ENCODE data around the gene CHN1.

CHN1 gene

DNA sequence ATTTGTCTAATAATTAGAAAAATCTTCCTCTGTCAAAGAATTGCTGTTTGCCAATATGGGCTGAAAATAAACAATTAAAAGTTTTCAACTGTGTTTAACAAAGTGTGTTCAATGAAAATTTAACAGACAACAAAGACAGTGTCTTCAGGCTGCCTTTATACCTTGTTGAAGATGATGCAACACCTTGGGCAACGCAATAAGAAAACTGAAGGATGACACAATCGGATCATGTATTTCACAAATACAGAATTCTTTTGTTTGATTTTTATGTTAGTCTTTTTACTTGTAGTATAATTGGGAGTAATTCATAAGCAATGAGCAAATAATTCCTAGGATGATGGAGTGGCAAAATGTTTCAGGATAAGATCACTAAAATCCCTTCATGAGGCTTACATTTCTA lies 27.8 kb downstream of the CHN1 start:
- Mint-ChIP-seq H3K4me1 (ENCODE audit: low read depth in 2 of 2) (no peaks in the 10 kb centered on the region), H3K27ac (no peak overlapping the region), H3K36me3 (ENCODE audit: insufficient read depth) (no peaks in the 10 kb centered on the region), H3K4me3 (no peak overlapping the region), H3K27me3 (peaks cover 8 to 12% of the 10 kb centered on the region in 2 donors), H3K9me3 (no peaks in the 10 kb centered on the region)
- DNase-seq: no peak
- no peak for ATAC-seq (replicated peaks)

DNA sequence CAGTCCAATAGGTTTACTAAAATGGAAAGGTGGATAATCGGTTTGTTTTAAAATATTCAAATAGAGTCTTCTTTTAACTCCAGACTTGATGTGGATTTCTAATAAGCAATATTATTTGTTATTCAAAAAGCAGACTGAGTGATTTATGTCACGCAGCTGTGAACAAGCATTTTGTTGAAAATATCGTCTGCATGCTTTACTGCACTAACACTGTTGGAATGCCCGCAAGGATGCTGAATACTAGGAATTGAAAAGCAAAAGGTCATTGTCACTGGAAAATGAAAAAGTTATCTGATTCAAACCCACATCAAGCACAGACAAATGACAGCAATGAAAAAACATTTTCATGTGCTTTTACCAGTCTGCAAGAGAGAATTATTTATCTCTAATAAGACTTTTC lies 31.1 kb downstream of the CHN1 start:
- no peak overlapping the region for H3K4me3 Mint-ChIP-seq
- H3K27me3 Mint-ChIP-seq: peaks cover 8 to 21% of the 10 kb centered on the region in 2 donors
- DNase-seq (no peak), ATAC-seq (replicated peaks) (no peak)
- H3K27ac Mint-ChIP-seq: no peak overlapping the region
- H3K4me1 Mint-ChIP-seq (ENCODE audit: low read depth in 2 of 2): no peaks in the 10 kb centered on the region
- H3K36me3 Mint-ChIP-seq (ENCODE audit: insufficient read depth): no peaks in the 10 kb centered on the region
- H3K9me3 Mint-ChIP-seq: no peaks in the 10 kb centered on the region

DNA sequence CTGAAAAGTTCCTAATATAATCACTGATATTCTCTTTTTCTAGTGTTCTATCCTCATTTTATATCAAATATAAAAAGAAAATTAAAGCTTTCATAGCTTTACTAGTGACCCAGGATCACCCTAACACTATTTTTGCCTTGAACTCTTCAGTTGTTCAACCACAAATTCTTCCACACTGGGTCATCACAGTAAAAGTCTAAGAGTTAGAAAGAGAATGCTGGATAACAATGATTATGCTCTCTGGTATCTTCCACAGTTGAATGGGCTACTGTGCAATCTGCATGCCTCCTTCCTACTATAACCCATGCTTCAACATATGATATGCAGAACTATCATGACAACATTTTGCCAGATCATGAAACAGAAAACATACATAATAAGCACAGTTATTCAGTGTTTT lies 32.3 kb downstream of the CHN1 start:
- Mint-ChIP-seq H3K27ac (no peak overlapping the region), H3K9me3 (no peaks in the 10 kb centered on the region), H3K4me1 (ENCODE audit: low read depth in 2 of 2) (no peaks in the 10 kb centered on the region), H3K27me3 (peaks cover 8 to 25% of the 10 kb centered on the region in 2 donors), H3K36me3 (ENCODE audit: insufficient read depth) (no peaks in the 10 kb centered on the region), H3K4me3 (no peak overlapping the region)
- ATAC-seq (replicated peaks) (no peak), DNase-seq (no peak)

DNA sequence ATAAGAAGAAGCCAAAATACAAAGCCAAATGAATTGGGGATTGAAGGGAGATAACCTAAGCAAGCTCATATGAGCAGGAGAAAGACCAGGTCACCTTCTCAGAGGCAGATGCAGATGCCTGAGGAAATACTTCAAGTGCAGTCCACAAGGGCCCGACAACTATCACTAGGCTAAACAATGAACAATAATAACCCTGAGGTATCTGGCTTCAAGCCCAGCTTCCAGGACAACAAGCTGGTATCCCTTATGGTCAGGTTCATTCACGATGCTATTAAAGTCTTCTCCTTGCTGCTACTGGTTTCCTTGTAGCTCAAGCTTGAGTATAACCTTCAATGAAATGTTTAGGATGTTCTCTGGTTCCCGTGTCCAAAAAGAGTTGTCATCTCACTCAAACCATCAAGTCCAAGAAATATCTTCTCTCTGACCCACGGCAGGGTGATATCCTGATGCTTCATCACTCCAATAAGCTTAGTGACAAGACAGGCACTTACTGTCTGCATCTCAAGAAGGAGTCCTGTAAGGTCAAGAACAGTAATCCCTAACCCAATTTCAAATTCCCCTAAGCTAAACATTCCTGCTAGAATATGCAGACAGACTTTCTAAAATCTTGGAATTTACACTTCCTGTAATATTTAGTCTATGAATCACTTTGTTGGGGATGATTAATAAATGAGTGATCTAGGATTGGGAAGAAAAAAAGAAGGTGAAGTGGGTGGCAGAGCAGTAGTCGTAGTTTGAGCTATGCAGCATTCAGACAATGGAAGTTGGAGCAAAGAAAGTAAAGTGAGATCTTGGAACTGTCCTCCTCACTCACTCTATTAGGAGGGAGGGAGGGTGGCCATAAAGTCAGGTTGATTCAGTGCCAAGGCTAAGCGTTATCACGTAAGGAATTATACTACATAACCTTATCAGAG lies 33.1 kb downstream of the CHN1 start:
- ATAC-seq (replicated peaks): no peak
- peaks cover 8 to 30% of the 10 kb centered on the region in 2 donors for H3K27me3 Mint-ChIP-seq

DNA sequence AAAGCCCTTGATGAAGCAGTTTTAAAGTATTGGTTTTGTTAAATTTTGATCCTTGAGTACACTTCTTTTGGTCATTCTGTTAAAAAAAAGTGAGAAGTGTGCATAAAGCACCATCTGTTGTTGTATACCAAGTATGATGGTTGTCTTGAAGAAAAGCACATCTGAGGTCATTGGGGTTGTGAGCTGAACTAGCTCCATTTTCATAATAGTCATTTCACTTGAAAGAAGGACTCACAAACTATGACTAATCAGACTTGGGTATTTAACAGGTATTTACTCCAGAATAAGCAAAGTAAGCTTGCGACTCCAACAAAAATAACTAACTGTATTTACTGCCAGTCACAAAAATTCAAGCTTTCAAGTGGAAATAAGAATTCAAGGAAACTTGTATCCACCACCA lies 35.1 kb downstream of the CHN1 start:
- Mint-ChIP-seq H3K36me3 (ENCODE audit: insufficient read depth) (no peaks in the 10 kb centered on the region), H3K4me1 (ENCODE audit: low read depth in 2 of 2) (no peaks in the 10 kb centered on the region), H3K27me3 (peaks cover 8 to 40% of the 10 kb centered on the region in 2 donors), H3K4me3 (no peak overlapping the region), H3K9me3 (no peaks in the 10 kb centered on the region), H3K27ac (no peak overlapping the region)
- ATAC-seq (replicated peaks) (no peak), DNase-seq (no peak)

More for the DNA sequence above, 33.1 kb downstream of the CHN1 start:
- Mint-ChIP-seq H3K9me3 (no peaks in the 10 kb centered on the region), H3K4me3 (no peak overlapping the region), H3K27ac (no peak overlapping the region), H3K4me1 (ENCODE audit: low read depth in 2 of 2) (no peaks in the 10 kb centered on the region), H3K36me3 (ENCODE audit: insufficient read depth) (no peaks in the 10 kb centered on the region)
- no peak for DNase-seq

DNA sequence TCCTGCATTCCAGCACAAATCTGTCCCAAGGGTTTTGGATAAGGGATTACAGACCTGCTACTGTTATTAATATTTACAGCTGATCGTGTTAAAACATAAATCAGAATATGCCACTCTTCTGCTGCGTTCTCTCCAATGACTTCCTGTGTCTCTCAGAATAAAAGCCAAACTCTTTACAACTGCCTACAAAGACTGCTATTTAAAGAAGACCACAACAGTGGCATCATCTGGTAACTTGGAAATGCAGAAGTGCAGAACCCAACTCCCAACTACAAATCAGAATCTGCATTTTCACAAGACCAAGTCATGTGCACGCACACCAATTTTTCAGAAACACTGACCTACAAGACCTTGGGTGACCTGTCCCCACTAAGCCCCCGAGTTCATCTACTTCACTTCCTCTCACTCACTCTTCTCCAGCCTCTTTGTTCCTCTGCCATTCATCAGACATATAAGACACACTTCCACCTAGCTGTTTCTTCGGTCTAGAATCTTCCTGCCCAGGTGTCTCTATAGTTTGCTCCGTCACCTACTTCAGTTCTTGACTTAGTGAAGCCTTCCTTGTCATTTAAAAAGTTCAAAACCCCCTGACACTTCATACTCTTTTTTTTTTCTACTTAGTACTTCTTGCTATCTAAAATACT lies 36.0 kb downstream of the CHN1 start:
- no peak overlapping the region for H3K4me3 Mint-ChIP-seq
- no peaks in the 10 kb centered on the region for H3K9me3 Mint-ChIP-seq
- H3K27ac Mint-ChIP-seq: no peak overlapping the region
- no peaks in the 10 kb centered on the region for H3K36me3 Mint-ChIP-seq (ENCODE audit: insufficient read depth)
- DNase-seq: no peak
- no peaks in the 10 kb centered on the region for H3K4me1 Mint-ChIP-seq (ENCODE audit: low read depth in 2 of 2)
- peaks cover 8 to 40% of the 10 kb centered on the region in 2 donors for H3K27me3 Mint-ChIP-seq
- ATAC-seq (replicated peaks): no peak

DNA sequence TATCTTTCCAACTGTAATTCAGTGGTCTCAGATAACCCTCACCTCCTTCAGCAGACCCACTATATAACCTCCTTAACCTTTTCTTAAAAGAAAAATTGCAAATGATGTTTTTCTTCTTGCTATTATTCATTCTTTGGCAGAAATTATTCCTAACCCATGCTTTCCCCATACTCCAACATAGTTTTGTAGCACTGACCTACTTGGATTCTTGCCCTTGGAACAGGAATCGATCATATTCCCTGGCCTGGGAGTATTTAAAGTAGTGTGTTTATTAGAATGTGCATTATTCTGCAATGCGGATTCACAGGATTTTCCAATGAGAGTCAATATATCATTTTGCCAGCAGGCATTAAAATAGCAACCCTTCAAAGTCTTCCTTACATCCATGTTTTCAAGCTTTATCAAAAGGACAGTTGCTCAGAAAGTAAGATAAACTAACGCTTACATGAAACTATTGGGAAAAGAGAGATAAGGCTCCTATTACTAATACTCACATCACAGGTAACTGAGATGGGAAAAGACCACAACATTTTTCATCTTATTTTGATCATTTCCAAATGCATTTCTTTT lies 37.4 kb downstream of the CHN1 start:
- ATAC-seq (replicated peaks): no peak
- H3K27me3 Mint-ChIP-seq: peaks cover 0 to 41% of the 10 kb centered on the region in 2 donors
- no peaks in the 10 kb centered on the region for H3K4me1 Mint-ChIP-seq (ENCODE audit: low read depth in 2 of 2)
- H3K4me3 Mint-ChIP-seq: no peak overlapping the region
- H3K9me3 Mint-ChIP-seq: no peaks in the 10 kb centered on the region
- no peak overlapping the region for H3K27ac Mint-ChIP-seq
- no peak for DNase-seq
- no peaks in the 10 kb centered on the region for H3K36me3 Mint-ChIP-seq (ENCODE audit: insufficient read depth)

DNA sequence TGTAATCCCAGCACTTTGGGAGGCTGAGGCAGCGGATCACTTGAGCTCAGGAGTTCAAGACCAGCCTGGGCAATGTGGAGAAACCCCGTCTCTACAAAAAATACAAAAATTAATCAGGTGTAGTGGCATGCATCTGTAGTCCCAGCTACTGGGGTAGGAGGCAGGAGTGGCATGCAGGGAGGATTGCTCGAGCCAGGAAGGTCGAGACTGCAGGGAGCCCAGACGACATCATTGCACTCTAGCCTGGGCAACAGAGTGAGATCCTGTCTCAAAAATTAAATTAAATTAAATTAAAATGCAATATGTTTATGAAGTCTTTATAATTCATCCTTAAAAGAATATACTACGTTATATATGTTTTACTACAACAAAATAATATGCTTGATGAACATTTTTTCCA lies 38.1 kb downstream of the CHN1 start:
- peaks cover 0 to 34% of the 10 kb centered on the region in 2 donors for H3K27me3 Mint-ChIP-seq
- no peaks in the 10 kb centered on the region for H3K36me3 Mint-ChIP-seq (ENCODE audit: insufficient read depth)
- H3K4me3 Mint-ChIP-seq: no peak overlapping the region
- DNase-seq: no peak
- no peak overlapping the region for H3K27ac Mint-ChIP-seq
- ATAC-seq (replicated peaks): no peak
- no peaks in the 10 kb centered on the region for H3K4me1 Mint-ChIP-seq (ENCODE audit: low read depth in 2 of 2)
- no peaks in the 10 kb centered on the region for H3K9me3 Mint-ChIP-seq

DNA sequence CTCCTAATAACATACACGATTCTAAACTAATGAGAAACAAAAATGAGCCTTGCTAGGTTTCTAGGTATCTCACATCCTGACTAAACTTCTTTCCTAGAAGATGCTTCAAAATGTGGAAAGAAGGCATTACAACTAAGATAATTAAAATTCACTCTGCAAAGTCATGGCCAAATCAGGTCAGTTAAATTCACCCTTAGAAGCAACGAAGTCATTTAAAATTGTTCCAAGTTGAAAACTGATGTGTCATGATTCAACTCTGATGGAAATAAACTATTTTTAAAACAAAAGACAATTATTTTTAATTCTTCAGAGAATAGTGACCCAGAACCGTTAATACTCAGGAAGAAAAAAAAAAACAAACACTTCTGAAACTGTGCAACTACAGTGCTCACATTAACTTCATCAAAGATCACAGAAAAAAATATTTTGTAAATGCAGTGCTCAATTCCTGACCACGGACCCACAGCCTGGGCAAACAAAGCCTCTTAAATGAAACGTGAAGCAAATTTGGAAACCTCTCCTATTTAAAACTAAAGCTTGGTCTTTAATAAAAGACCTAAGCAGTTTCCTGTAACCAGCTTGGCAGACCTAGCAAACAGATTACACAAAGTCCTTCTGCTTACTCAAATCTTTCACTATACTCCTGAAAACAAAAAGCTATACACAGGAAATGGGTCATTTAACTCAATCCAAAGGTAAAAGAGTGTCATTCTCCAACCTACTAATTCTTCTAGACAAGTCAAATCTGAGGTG lies 39.0 kb downstream of the CHN1 start:
- H3K27me3 Mint-ChIP-seq: peaks cover 0 to 34% of the 10 kb centered on the region in 2 donors
- no peaks in the 10 kb centered on the region for H3K4me1 Mint-ChIP-seq (ENCODE audit: low read depth in 2 of 2)
- H3K4me3 Mint-ChIP-seq: no peak overlapping the region
- ATAC-seq (replicated peaks) (no peak), DNase-seq (no peak)
- H3K36me3 Mint-ChIP-seq (ENCODE audit: insufficient read depth): no peaks in the 10 kb centered on the region
- H3K27ac Mint-ChIP-seq: no peak overlapping the region
- no peaks in the 10 kb centered on the region for H3K9me3 Mint-ChIP-seq

DNA sequence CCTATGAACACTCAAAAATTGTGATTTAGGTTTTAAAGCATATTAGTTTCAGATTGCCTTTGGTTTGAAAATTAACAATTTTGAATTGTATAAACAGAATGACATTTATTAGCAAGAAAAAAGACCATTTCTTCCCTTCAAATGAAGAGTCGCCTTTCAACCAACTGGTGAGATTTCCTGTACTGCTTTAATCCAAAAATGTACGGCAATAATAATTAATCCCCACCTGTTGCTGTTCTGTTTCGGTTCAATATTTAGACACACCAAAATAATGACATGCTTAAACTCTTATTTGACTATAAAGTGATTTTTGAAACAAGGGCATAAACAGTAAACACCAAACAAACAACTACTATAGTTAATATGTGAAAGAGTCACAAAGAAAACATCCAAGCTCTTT lies 39.6 kb downstream of the CHN1 start:
- Mint-ChIP-seq H3K36me3 (ENCODE audit: insufficient read depth) (no peaks in the 10 kb centered on the region), H3K27me3 (peaks cover 0 to 34% of the 10 kb centered on the region in 2 donors), H3K4me3 (no peak overlapping the region), H3K9me3 (no peaks in the 10 kb centered on the region), H3K4me1 (ENCODE audit: low read depth in 2 of 2) (no peaks in the 10 kb centered on the region), H3K27ac (no peak overlapping the region)
- ATAC-seq (replicated peaks): no peak
- DNase-seq: no peak

DNA sequence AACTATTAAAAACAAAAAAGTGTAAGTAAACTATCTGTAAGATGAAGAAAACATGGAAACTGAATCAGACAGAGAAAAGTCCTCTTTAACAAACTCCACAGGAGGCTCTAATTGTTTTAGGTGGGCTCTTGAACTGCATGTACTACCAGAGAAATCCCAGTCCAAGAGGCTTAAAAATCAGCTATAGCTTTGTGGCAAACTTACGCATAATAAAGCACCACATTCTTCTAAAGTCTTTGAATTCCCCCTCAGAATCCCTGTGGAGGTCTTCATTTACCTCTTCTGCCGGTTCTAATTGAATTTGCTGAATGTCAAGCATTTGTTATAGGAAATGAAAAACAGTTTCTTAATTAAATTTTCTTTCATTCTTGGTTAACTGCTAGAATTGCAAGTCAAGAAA lies 40.8 kb downstream of the CHN1 start:
- peaks cover 6 to 31% of the 10 kb centered on the region in 2 donors for H3K27me3 Mint-ChIP-seq
- no peak overlapping the region for H3K27ac Mint-ChIP-seq
- no peak overlapping the region for H3K4me3 Mint-ChIP-seq
- no peaks in the 10 kb centered on the region for H3K9me3 Mint-ChIP-seq
- no peak for ATAC-seq (replicated peaks)
- H3K36me3 Mint-ChIP-seq (ENCODE audit: insufficient read depth): no peaks in the 10 kb centered on the region
- DNase-seq: no peak
- H3K4me1 Mint-ChIP-seq (ENCODE audit: low read depth in 2 of 2): no peaks in the 10 kb centered on the region

DNA sequence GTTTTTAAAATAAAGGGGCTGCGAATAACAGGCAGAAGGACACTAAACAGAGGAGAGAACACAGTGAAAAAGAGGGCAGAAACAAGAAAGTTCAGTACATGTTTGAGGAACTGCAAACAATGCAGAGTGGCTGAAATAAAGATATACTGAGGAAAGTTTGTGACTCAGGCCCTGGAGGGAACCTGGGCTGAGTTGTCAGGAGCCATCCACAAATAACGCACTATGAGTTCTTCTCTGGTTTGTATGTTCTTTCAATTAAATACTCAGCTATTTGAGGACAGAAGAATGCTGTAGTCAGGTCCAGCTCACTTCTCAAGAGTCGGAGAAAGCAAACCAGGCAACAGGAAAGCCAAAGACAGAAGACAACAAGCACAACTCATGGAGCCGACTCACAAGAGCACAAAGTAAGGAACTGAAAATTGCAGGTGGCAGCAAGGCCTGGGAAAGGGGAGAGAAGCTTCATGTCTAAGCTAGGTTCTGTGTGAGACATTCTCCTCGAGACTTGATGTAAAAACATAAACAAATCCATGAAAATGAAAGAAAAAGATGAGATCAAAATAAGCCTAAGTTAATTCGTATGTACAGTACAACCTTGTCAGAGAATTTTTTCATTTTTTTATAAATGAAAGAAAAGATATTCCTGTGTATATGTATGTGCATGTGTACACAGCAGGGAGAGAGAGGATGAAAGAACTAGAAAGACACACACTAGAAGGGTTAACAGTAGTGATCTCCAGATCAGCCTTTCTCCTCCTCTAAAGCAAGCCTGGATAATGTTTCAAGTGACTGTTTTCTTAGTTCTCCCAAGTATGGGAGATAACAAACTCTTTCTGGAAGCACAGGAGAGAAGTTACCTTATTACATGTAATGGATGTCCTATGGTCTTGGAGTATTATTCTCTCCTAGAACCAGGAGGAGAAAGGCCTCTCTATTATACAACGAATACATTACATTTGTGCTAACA lies 41.5 kb downstream of the CHN1 start:
- no peak overlapping the region for H3K4me3 Mint-ChIP-seq
- H3K4me1 Mint-ChIP-seq (ENCODE audit: low read depth in 2 of 2): no peaks in the 10 kb centered on the region
- H3K36me3 Mint-ChIP-seq (ENCODE audit: insufficient read depth): no peaks in the 10 kb centered on the region
- no peaks in the 10 kb centered on the region for H3K9me3 Mint-ChIP-seq
- DNase-seq: no peak
- peaks cover 8 to 28% of the 10 kb centered on the region in 2 donors for H3K27me3 Mint-ChIP-seq
- no peak for ATAC-seq (replicated peaks)
- no peak overlapping the region for H3K27ac Mint-ChIP-seq
